Left cardiac atrium (tissue), 4 donors: Measurements from ENCODE around the gene RFPL4A. TPM values are rescaled to one million over a fixed set of nuclear protein-coding genes. Genes with fewer than 3 reads are reported as not detected.

Source experiments
- ATAC-seq, 2 donors: fragments of 200-7000 bp; cut with Tn5 transposase; one replicate each; pipeline ENCODE4 v1.9.1; 2020; ENCODE audit warnings: mild to moderate bottlenecking in 2 of 2, moderate library complexity in 2 of 2
- DNase-seq: peaks from one replicate; pipeline ENCODE4 v3.0.0-alpha.2; 2020
- intact Hi-C, 2 donors: fragments of 100-400 bp; cut with DNase I; formaldehyde crosslinking; loops; one replicate each; pipeline versions ENCODE4 v1.14.1 to v1.15.1; 2022 to 2023
- total RNA-seq, 2 donors: library from RNA; stranded (reverse); fragmentation: NEBNext Ultra II Directional; extraction: Animal tissue kit (Norgen Biotek cat#: 25700); gene quantifications; one replicate each; pipeline ENCODE4 v1.2.1, GENCODE V29; 2021
- donor health status: DM: no; HTN: yes; CAD: no.
- donor health status: DM: no; HTN: yes; CAD: no; lungs with severe emphysema.
- donor health status: DM: yes; HTN: yes; CAD: no.
- donor health status: Dilated cardiomyopathy.

The RFPL4A gene
- total RNA-seq, 2 donors from 2014 or later = not detected

DNA sequence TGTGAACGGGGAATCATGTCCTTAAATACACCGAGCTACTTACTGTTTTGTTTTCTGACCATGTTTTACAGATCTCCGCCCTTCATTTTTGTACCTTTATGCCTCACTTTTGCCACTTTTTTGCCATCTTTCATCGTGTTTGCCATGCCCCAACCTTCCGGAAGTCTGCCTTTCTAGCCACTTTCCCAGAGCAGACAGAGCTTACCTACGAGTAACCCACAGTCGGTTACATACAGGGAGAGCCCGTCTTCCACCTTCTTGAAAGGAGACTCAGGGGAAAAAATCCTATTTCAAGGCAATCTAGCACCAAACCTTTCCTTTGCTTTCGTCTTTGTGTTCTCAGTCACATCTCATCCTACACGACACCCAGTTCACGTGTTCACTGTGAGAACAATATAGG lies 36.1 kb downstream of the RFPL4A start:
- DNase-seq (no peak), ATAC-seq (no peak)
- intact Hi-C loops = no loop called here

- intact Hi-C loops = no loop called here
- no peak for ATAC-seq
- no peak for DNase-seq
These were observed 42.5 kb downstream of the RFPL4A start for GRCh38 chr19:55801416-55801815.

DNA sequence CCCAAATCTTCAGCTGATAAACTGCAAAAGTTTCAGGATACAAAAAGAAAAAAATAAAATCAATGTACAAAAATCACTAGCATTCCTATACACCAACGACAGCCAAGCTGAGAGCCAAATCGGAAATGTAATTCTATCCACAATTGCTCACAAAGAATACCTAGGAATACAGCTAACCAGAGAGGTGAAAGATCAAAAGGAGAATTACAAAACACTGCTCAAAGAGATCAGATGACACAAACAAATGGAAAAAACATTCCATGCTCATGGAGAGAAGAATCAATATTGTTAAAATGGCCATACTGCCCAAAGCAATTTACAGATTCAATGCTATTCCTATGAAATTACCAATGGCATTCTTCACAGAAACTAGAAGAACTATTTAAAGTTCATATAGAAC lies 43.4 kb downstream of the RFPL4A start:
- DNase-seq = no peak
- no peak for ATAC-seq
- intact Hi-C loops = no loop called here

GRCh38 chr19:55809381-55810058 lies 50.6 kb downstream of the RFPL4A start:
- DNase-seq (peak; percentile 64), ATAC-seq (peak; percentile 55 to 66)
- intact Hi-C loops = no loop called here

DNA sequence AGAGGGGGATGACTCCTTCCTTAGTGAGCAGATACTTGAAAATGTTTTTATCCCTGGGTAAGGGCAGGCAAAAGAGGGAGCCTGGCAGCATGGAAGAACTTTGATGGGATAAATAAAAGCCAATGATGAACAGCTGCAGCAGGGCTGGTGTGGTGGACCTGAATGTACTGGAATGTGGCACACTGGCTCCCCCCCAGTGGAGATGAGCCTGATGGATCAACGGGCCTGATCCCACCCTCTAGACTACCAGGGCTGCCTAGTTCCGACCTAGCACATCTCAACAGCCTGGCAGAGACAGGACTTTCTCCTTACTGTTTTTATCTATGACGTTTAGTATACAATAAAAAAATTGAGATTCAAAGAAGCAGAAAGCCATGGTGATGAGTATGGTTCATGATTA lies 52.4 kb downstream of the RFPL4A start:
- no peak for ATAC-seq
- intact Hi-C loops = no loop called here

GRCh38 chr19:55812449-55812848 lies 53.6 kb downstream of the RFPL4A start:
- DNase-seq (no peak), ATAC-seq (no peak)
- intact Hi-C loops = no loop called here

More for the DNA sequence above, 52.4 kb downstream of the RFPL4A start:
- DNase-seq = no peak

Other genes starting within 250 kb of the RFPL4A start
- gene SBK2, start 222.0 kb upstream of the RFPL4A start, total RNA-seq = 100 to 1,000 TPM; 151 to 181 TPM
- gene SBK3, start 213.6 kb upstream of the RFPL4A start, total RNA-seq = 10 to 100 TPM; 55.3 to 62.7 TPM
- gene ZNF579, start 178.2 kb upstream of the RFPL4A start, total RNA-seq = 10 to 100 TPM; 10.8 to 12.7 TPM
- 10 to 100 TPM; 14.5 to 17.0 TPM for gene FIZ1, start 159.6 kb upstream of the RFPL4A start, total RNA-seq
- 10 to 100 TPM; 14.1 to 18.7 TPM for gene ZNF524, start 158.8 kb upstream of the RFPL4A start, total RNA-seq
- 10 to 100 TPM; 16.2 to 20.2 TPM for gene ZNF865, start 153.4 kb upstream of the RFPL4A start, total RNA-seq
- 10 to 100 TPM; 11.1 to 11.7 TPM for gene ZNF784, start 134.5 kb upstream of the RFPL4A start, total RNA-seq
- 10 to 100 TPM; 17.7 to 27.7 TPM for gene ZNF580, start 118.1 kb upstream of the RFPL4A start, total RNA-seq
- 1 to 10 TPM; 8.4 to 8.6 TPM for gene ZNF581, start 115.4 kb upstream of the RFPL4A start, total RNA-seq
- gene CCDC106, start 110.9 kb upstream of the RFPL4A start, total RNA-seq = 10 to 100 TPM; 17.4 to 19.4 TPM
- 10 to 100 TPM; 82.4 to 87.5 TPM for gene U2AF2, start 104.1 kb upstream of the RFPL4A start, total RNA-seq
- gene EPN1, start 83.9 kb upstream of the RFPL4A start, total RNA-seq = 100 to 1,000 TPM; 148 to 165 TPM
- not detected for gene NLRP9, start 20.7 kb upstream of the RFPL4A start, total RNA-seq
- gene RFPL4AL1, start 10.0 kb downstream of the RFPL4A start, total RNA-seq = not detected
- not detected for gene NLRP11, start 72.9 kb downstream of the RFPL4A start, total RNA-seq
- not detected for gene NLRP4, start 77.4 kb downstream of the RFPL4A start, total RNA-seq
- gene NLRP13, start 173.2 kb downstream of the RFPL4A start, total RNA-seq = not detected
- gene NLRP8, start 188.7 kb downstream of the RFPL4A start, total RNA-seq = not detected
- gene NLRP5, start 227.7 kb downstream of the RFPL4A start, total RNA-seq = not detected